MCF 10A (cell line): ENCODE data around the gene DHRS7B. TPM values are rescaled to one million over a fixed set of nuclear protein-coding genes. Genes with fewer than 3 reads are reported as not detected.

Experiments
- BruUV-seq: library from RNA; stranded (reverse); fragments of 400-500 nt; replicated peaks from 2 replicates; lab custom pipeline; 2021; lab: Mats Ljungman, UMichigan
- CTCF ChIA-PET: fragments of 300-600 bp; sonication (Branson Sonifier 250); formaldehyde crosslinking; extraction: SDS; loops from one replicate; lab custom pipeline; 2021; ENCODE audit warnings: antibody characterized with exemption, inconsistent platforms; lab: Yijun Ruan, JAX
- POLR2A ChIA-PET: fragments of 300-600, 350-650 bp; sonication (Branson Sonifier 250); formaldehyde crosslinking; extraction: SDS; loops from one replicate; lab custom pipeline; 2020; ENCODE audit warnings: antibody characterized with exemption, inconsistent platforms; lab: Yijun Ruan, JAX
- DNase-seq: peaks from one replicate; pipeline ENCODE4 v3.0.0-alpha.2; 2018; ENCODE audit not compliant: unreplicated experiment
- H3K27ac Mint-ChIP-seq: one replicate; pipeline ENCODE4 v1.8.0; 2022; ENCODE audit warnings: mild to moderate bottlenecking, low read depth, mixed read lengths; ENCODE audit not compliant: unreplicated experiment
- H3K27me3 Mint-ChIP-seq: one replicate; pipeline ENCODE4 v1.8.0; 2022; ENCODE audit warnings: mixed read lengths; ENCODE audit not compliant: insufficient read depth, unreplicated experiment
- H3K36me3 Mint-ChIP-seq: one replicate; pipeline ENCODE4 v1.8.0; 2022; ENCODE audit warnings: mild to moderate bottlenecking, moderate library complexity, mixed read lengths; ENCODE audit not compliant: insufficient read depth, unreplicated experiment
- H3K4me1 Mint-ChIP-seq: one replicate; pipeline ENCODE4 v1.8.0; 2022; ENCODE audit warnings: mixed read lengths; ENCODE audit not compliant: insufficient read depth, unreplicated experiment
- H3K4me3 Mint-ChIP-seq: one replicate; pipeline ENCODE4 v1.8.0; 2022; ENCODE audit warnings: mild to moderate bottlenecking, moderate library complexity, mixed read lengths; ENCODE audit not compliant: unreplicated experiment
- H3K9me3 Mint-ChIP-seq: one replicate; pipeline ENCODE4 v1.8.0; 2022; ENCODE audit warnings: mixed read lengths; ENCODE audit not compliant: unreplicated experiment
- CTCF ChIP-seq: fragments of 200-600 bp; IDR thresholded peaks from one replicate; pipeline ENCODE4 v1.8.0; 2022; ENCODE audit warnings: antibody characterized with exemption, mild to moderate bottlenecking; ENCODE audit not compliant: unreplicated experiment
- intact Hi-C: fragments of 100-400 bp; cut with micrococcal nuclease; formaldehyde crosslinking; loops from 2 replicates; pipeline ENCODE4 v1.14.1; 2022
- total RNA-seq: library from RNA; stranded (reverse); gene quantifications from 2 replicates; pipeline ENCODE4 v1.2.3, GENCODE V29; 2022

The DHRS7B gene
- total RNA-seq, 1 experiment from 2014 or later: 18.0 TPM

GRCh38 chr17:21095735-21096134, 31.0 kb upstream of the DHRS7B start:
- Mint-ChIP-seq H3K36me3 (no peaks in the 10 kb centered on the region), H3K9me3 (no peaks in the 10 kb centered on the region), H3K4me1 (peaks cover 8% of the 10 kb centered on the region), H3K27ac (no peak overlapping the region), H3K4me3 (no peak overlapping the region), H3K27me3 (no peaks in the 10 kb centered on the region)
- ChIA-PET POLR2A (interaction anchor here (1.0 kb wide), 1 partner anchor 55 kb away, joined by 3 read pairs; no protein-coding TSS in a partner anchor), CTCF (interaction anchor here (0.6 to 2.2 kb wide), 3 partner anchors 51 to 1188 kb away, joined by 3 to 10 read pairs (median 4); no protein-coding TSS in a partner anchor)
- no peak for TF ChIP-seq CTCF
- no TSS peak for BruUV-seq
- intact Hi-C loops: no loop called here
- DNase-seq: no peak

DNA sequence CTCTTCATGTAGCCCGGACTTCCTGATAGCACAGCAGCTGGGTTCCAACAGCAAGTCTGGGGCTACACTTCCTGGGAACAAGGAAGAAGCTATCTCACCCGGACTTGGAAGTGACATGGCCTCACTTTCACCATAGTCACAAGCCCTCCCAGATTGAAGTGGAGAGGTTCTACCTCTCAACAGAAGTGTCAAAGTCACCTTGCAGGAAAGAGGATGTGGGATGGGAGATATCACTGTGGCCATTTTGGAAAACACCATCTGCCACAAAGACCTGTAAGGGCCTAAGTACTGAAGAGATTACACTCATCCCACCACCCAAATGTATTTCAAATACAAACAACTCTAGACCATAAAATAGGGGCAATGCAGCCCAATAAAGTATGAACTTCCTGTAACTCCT, 29.9 kb upstream of the DHRS7B start:
- H3K36me3 Mint-ChIP-seq: no peaks in the 10 kb centered on the region
- no peak overlapping the region for H3K4me3 Mint-ChIP-seq

GRCh38 chr17:21098934-21099689, 27.7 kb upstream of the DHRS7B start:
- no peaks in the 10 kb centered on the region for H3K36me3 Mint-ChIP-seq
- CTCF ChIA-PET: interaction anchor here (0.6 to 2.3 kb wide), 10 partner anchors 8 to 978 kb away, joined by 3 to 20 read pairs (median 4); no protein-coding TSS in a partner anchor

More for the DNA sequence above, 29.9 kb upstream of the DHRS7B start:
- intact Hi-C loops: no loop called here
- H3K9me3 Mint-ChIP-seq: no peaks in the 10 kb centered on the region
- BruUV-seq: no TSS peak
- TF ChIP-seq CTCF: no peak
- no peak overlapping the region for H3K27ac Mint-ChIP-seq
- no peaks in the 10 kb centered on the region for H3K27me3 Mint-ChIP-seq
- CTCF ChIA-PET: interaction anchor here (0.9 kb wide), 1 partner anchor 22 kb away, joined by 4 read pairs; no protein-coding TSS in a partner anchor
- POLR2A ChIA-PET: no interaction called here
- no peak for DNase-seq
- H3K4me1 Mint-ChIP-seq: peaks cover 8% of the 10 kb centered on the region

More at GRCh38 chr17:21098934-21099689, 27.7 kb upstream of the DHRS7B start:
- peak overlapping the region; percentile 83 for H3K4me3 Mint-ChIP-seq
- peaks cover 8% of the 10 kb centered on the region for H3K4me1 Mint-ChIP-seq
- intact Hi-C loops: loop anchor here (1.0 kb wide), 1 partner anchor 59 kb away; no protein-coding TSS in a partner anchor
- BruUV-seq: no TSS peak
- no peaks in the 10 kb centered on the region for H3K27me3 Mint-ChIP-seq
- TF ChIP-seq CTCF: no peak
- peak; percentile 88 for DNase-seq
- no peak overlapping the region for H3K27ac Mint-ChIP-seq
- no peaks in the 10 kb centered on the region for H3K9me3 Mint-ChIP-seq
- POLR2A ChIA-PET: interaction anchor here (0.6 to 1.7 kb wide), 6 partner anchors 29 to 716 kb away, joined by 3 to 9 read pairs (median 3); partner anchors contain the start of gene USP22
